SK-N-SH treated with all-trans-retinoic acid at 6 μM for 48 hours (cell line): Measurements from ENCODE around the gene CCDC181.

Experiments
- BACH2 ChIP-seq: fragments of 250-450 bp; sonication (Bioruptor Pico); IDR thresholded peaks from 2 replicates; pipeline ENCODE4 v1.9.0; 2021; ENCODE audit warnings: mild to moderate bottlenecking, borderline replicate concordance
- CSDC2 ChIP-seq: fragments of 250-450 bp; sonication (Bioruptor Pico); IDR thresholded peaks from 2 replicates; pipeline ENCODE4 v1.5.0; 2020; ENCODE audit warnings: mild to moderate bottlenecking, moderate library complexity
- ESRRG ChIP-seq: fragments of 250-450 bp; sonication (Bioruptor Pico); IDR thresholded peaks from 2 replicates; pipeline ENCODE4 v1.6.1; 2021; ENCODE audit warnings: mild to moderate bottlenecking
- OSR1 ChIP-seq: fragments of 250-450 bp; sonication (Bioruptor Pico); IDR thresholded peaks from 2 replicates; pipeline ENCODE4 v1.8.0; 2022; ENCODE audit warnings: moderate library complexity, mild to moderate bottlenecking, inconsistent platforms
- PATZ1 ChIP-seq: fragments of 250-450 bp; sonication (Bioruptor Pico); IDR thresholded peaks from 2 replicates; pipeline ENCODE4 v1.8.0; 2020; ENCODE audit warnings: mild to moderate bottlenecking, moderate library complexity, borderline replicate concordance
- ZFP3 ChIP-seq: fragments of 250-450 bp; sonication (Bioruptor Pico); IDR thresholded peaks from 2 replicates; pipeline ENCODE4 v1.5.0; 2020; ENCODE audit warnings: mild to moderate bottlenecking, moderate library complexity
- ZNF565 ChIP-seq: fragments of 450-650 bp; formaldehyde crosslinking; conservative IDR thresholded peaks from 2 replicates; pipeline ENCODE4 v1.5.0; 2020; ENCODE audit warnings: low read depth, mild to moderate bottlenecking, moderate library complexity

- TF ChIP-seq ZFP3 (no peak), PATZ1 (CRISPR knock-in tag) (no peak), OSR1 (CRISPR knock-in tag) (no peak), CSDC2 (no peak), BACH2 (CRISPR knock-in tag) (no peak), ZNF565 (CRISPR knock-in tag) (no peak), ESRRG (CRISPR knock-in tag) (no peak)
Observed at GRCh38 chr1:169348383-169349036, 78.8 kb downstream of the CCDC181 start.
